PC-9 (cell line): Measurements from ENCODE around the gene TMEM44.

Experiments used
- CTCF ChIP-seq: fragments of 200-600 bp; sonication (generic); conservative IDR thresholded peaks from 2 replicates; pipeline ENCODE4 v1.6.1; 2017; ENCODE audit warnings: mixed run types, antibody characterized with exemption, mild to moderate bottlenecking, moderate library complexity
- EZH2 ChIP-seq: fragments of 200-600 bp; sonication (generic); IDR thresholded peaks from 2 replicates; pipeline ENCODE4 v1.8.0; 2017; ENCODE audit warnings: antibody characterized with exemption, low read depth

GRCh38 chr3:194661946-194662345 is 28.7 kb upstream of the TMEM44 start:
- TF ChIP-seq CTCF (no peak), EZH2 (no peak)
